H1 (cell line): ENCODE results near the gene KCNMB2. TPM values are rescaled to one million over a fixed set of nuclear protein-coding genes. Genes with fewer than 3 reads are reported as not detected.

Experiments
- BACH1 ChIP-seq: IDR thresholded peaks from 2 replicates; pipeline ENCODE4 v1.6.1; 2012; ENCODE audit warnings: low read length, improper control_type of control experiment
- CBX5 ChIP-seq: fragments of 300-800, 300-1000 bp; sonication (generic); IDR thresholded peaks from 2 replicates; pipeline ENCODE4 v1.7.1; 2016; ENCODE audit warnings: antibody characterized with exemption, low read length, low read depth
- POU5F1 ChIP-seq: IDR thresholded peaks from 2 replicates; pipeline ENCODE4 v1.6.1; 2011; ENCODE audit warnings: low read depth, mild to moderate bottlenecking, low read length, moderate library complexity
- RNF2 ChIP-seq: fragments of 200-900, 300-1000 bp; sonication (generic); IDR thresholded peaks from 2 replicates; pipeline ENCODE4 v1.7.1; 2016; ENCODE audit warnings: borderline replicate concordance, low read depth, mild to moderate bottlenecking, antibody characterized with exemption, low read length; ENCODE audit not compliant: poor library complexity, severe bottlenecking; ENCODE audit errors: missing control alignments
- SAP30 ChIP-seq: fragments of 300-600 bp; sonication (generic); IDR thresholded peaks from 2 replicates; pipeline ENCODE4 v1.7.1; 2012; ENCODE audit warnings: low read length, moderate library complexity, mild to moderate bottlenecking, inconsistent platforms; ENCODE audit not compliant: insufficient read depth, insufficient replicate concordance
- TAF7 ChIP-seq: optimal IDR thresholded peaks from 2 replicates; pipeline ENCODE3; 2011; ENCODE audit warnings: low read depth, mild to moderate bottlenecking, inconsistent platforms, low read length, moderate library complexity, borderline replicate concordance
- polyA plus RNA-seq, 7 experiments: library from polyadenylated mRNA; depleted of rRNA in 3 of 7; stranded (reverse) in 5 of 7; unstranded in 2 of 7; fragments of >200 nt in 5 of 7; fragments of 200-250 nt in 2 of 7; gene quantifications; 1 replicate in 5 of 7; 2 replicates in 1 of 7; 4 replicates in 1 of 7; pipeline versions ENCODE4 v1.2.1 to v1.2.3, GENCODE V29; 2011 to 2013; ENCODE audit warnings: missing spikeins in 2 of 7, mixed read lengths in 2 of 7
- total RNA-seq: library from RNA; stranded (reverse); fragmentation: NEBNext Ultra II Directional; extraction: Animal tissue kit (Norgen Biotek cat#: 25700); gene quantifications from 2 replicates; pipeline ENCODE4 v1.2.1, GENCODE V29; 2021

Gene KCNMB2
- total and polyA plus RNA-seq, 2 of the 8 experiments (the other 6 are each of a cell fraction or from before 2014, with no cell fraction given) = not detected

DNA sequence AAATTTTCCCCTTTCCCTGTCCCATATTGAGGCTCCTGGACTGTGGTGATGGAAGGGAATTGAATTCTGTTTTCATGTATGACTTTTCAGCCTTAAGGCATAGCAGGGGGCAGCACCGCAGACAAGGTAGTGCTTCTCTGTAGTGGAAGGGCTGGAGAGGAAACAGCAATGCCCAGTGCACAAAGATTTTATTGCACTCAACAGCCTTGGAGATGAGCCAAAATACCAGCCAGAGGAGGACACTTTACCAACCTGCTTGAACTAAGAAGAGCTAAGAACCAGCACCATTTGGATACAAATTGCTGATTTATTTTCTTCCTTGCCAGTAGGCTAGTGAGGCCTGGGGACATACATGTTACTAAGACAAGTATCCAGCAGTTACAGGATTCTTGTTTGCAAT lies 98.7 kb downstream of the KCNMB2 start (continued):
- TF ChIP-seq BACH1 (no peak), TAF7 (no peak), CBX5 (no peak), RNF2 (no peak), POU5F1 (no peak), SAP30 (no peak)
